Neutrophil (primary cell): ENCODE data around the gene NLRP12.
"Not testable (repeated sequence)": the region's sequence is repeated elsewhere in the genome, so short reads cannot be mapped to it uniquely, and the experiment has no call there.

Experiments
- H3K27ac ChIP-seq: fragments of 200-600 bp; sonication (generic); 2 replicates; pipeline ENCODE4 v1.5.1; 2016; ENCODE audit warnings: mild to moderate bottlenecking, moderate library complexity
- H3K27me3 ChIP-seq: fragments of 200-600 bp; sonication (generic); 2 replicates; pipeline ENCODE4 v1.6.0; 2016; ENCODE audit warnings: mild to moderate bottlenecking
- H3K36me3 ChIP-seq: fragments of 200-600 bp; sonication (generic); 2 replicates; pipeline ENCODE4 v1.5.1; 2017
- H3K4me1 ChIP-seq, 2 experiments: fragments of 200-600 bp in 1 of 2; sonication (generic) in 1 of 2; 1 replicate in 1 of 2; 2 replicates in 1 of 2; pipeline versions ENCODE4 v1.5.1 to v1.6.1; 2013 to 2016; ENCODE audit warnings: low read depth in 1 of 2, low read length in 1 of 2, mild to moderate bottlenecking in 1 of 2, moderate library complexity in 1 of 2; ENCODE audit not compliant: control insufficient read depth in 1 of 2, insufficient read depth in 1 of 2
- H3K4me3 ChIP-seq, 2 experiments: fragments of 200-600 bp in 1 of 2; sonication (generic) in 1 of 2; 1 replicate in 1 of 2; 2 replicates in 1 of 2; pipeline ENCODE4 v1.5.1; 2013 to 2016; ENCODE audit warnings: low read depth in 1 of 2, low read length in 1 of 2, mild to moderate bottlenecking in 1 of 2, moderate library complexity in 1 of 2
- H3K9me3 ChIP-seq: fragments of 200-600 bp; sonication (generic); 2 replicates; pipeline ENCODE4 v1.5.1; 2016
- TF ChIP-seq, protein P1 (sequence below): fragments of 200-600 bp; sonication (generic); IDR thresholded peaks from 2 replicates; pipeline ENCODE4 v1.5.1; 2016; ENCODE audit warnings: antibody characterized with exemption

Gene NLRP12

GRCh38 chr19:53785196-53785889 lies 38.8 kb downstream of the NLRP12 start:
- H3K27me3 ChIP-seq = peaks cover 40% of the 10 kb centered on the region
- H3K9me3 ChIP-seq = no peaks in the 10 kb centered on the region
- peaks cover 10% of the 10 kb centered on the region for H3K36me3 ChIP-seq
- no peak overlapping the region for H3K27ac ChIP-seq
- H3K4me1 ChIP-seq = peaks cover 0 to 2% of the 10 kb centered on the region in 2 experiments
- H3K4me3 ChIP-seq = no peak overlapping the region
- TF ChIP-seq, protein P1, sequence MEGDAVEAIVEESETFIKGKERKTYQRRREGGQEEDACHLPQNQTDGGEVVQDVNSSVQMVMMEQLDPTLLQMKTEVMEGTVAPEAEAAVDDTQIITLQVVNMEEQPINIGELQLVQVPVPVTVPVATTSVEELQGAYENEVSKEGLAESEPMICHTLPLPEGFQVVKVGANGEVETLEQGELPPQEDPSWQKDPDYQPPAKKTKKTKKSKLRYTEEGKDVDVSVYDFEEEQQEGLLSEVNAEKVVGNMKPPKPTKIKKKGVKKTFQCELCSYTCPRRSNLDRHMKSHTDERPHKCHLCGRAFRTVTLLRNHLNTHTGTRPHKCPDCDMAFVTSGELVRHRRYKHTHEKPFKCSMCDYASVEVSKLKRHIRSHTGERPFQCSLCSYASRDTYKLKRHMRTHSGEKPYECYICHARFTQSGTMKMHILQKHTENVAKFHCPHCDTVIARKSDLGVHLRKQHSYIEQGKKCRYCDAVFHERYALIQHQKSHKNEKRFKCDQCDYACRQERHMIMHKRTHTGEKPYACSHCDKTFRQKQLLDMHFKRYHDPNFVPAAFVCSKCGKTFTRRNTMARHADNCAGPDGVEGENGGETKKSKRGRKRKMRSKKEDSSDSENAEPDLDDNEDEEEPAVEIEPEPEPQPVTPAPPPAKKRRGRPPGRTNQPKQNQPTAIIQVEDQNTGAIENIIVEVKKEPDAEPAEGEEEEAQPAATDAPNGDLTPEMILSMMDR = no peak

GRCh38 chr19:53782698-53783097 lies 41.4 kb downstream of the NLRP12 start:
- H3K4me1 ChIP-seq = peaks cover 0 to 2% of the 10 kb centered on the region in 2 experiments
- TF ChIP-seq, protein P1 = no peak
- no peak overlapping the region for H3K27ac ChIP-seq
- no peaks in the 10 kb centered on the region for H3K9me3 ChIP-seq
- peaks cover 40% of the 10 kb centered on the region for H3K27me3 ChIP-seq
- H3K4me3 ChIP-seq = no peak overlapping the region
- peaks cover 5% of the 10 kb centered on the region for H3K36me3 ChIP-seq

- H3K9me3 ChIP-seq, H3K4me3 ChIP-seq, H3K36me3 ChIP-seq, H3K4me1 ChIP-seq, H3K27ac ChIP-seq: not testable (repeated sequence)
- H3K27me3 ChIP-seq = peaks cover 35% of the 10 kb centered on the region
Measured at GRCh38 chr19:53781332-53781731, 42.8 kb downstream of the NLRP12 start.

GRCh38 chr19:53780506-53780905 lies 43.6 kb downstream of the NLRP12 start:
- no peak overlapping the region for H3K4me3 ChIP-seq
- H3K9me3 ChIP-seq = no peaks in the 10 kb centered on the region
- H3K27me3 ChIP-seq = peaks cover 27% of the 10 kb centered on the region
- no peaks in the 10 kb centered on the region for H3K36me3 ChIP-seq
- peaks cover 0 to 2% of the 10 kb centered on the region in 2 experiments for H3K4me1 ChIP-seq
- TF ChIP-seq, protein P1 = no peak
- H3K27ac ChIP-seq = no peak overlapping the region

DNA sequence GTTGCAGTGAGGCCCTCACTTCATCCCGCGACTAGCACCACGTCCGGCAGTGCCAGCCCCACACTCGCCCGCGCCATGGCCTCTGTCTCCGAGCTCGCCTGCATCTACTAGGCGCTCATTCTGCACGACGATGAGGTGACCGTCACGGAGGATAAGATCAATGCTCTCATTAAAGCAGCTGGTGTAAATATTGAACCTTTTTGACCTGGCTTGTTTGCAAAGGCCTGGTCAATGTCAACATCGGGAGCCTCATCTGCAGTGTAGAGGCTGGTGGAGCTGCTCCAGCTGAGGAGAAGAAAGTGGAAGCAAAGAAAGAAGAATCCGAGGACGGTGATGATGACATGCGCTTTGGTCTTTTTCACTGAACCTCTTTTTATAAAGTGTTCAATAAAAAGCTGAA lies 48.6 kb downstream of the NLRP12 start:
- H3K4me1 ChIP-seq = no peaks in the 10 kb centered on the region
- H3K9me3 ChIP-seq = no peaks in the 10 kb centered on the region
- TF ChIP-seq, protein P1 = no peak

GRCh38 chr19:53774491-53774890 lies 49.6 kb downstream of the NLRP12 start:
- not testable (repeated sequence) for H3K36me3 ChIP-seq, H3K4me3 ChIP-seq, H3K4me1 ChIP-seq, H3K27me3 ChIP-seq, H3K9me3 ChIP-seq, H3K27ac ChIP-seq

More for the DNA sequence above, 48.6 kb downstream of the NLRP12 start:
- Histone ChIP-seq H3K36me3 (no peaks in the 10 kb centered on the region), H3K27ac (no peak overlapping the region), H3K27me3 (peaks cover 5% of the 10 kb centered on the region), H3K4me3 (no peak overlapping the region)
